NCI-H1417 treated with DMSO at 0.1 percent for 48 hours (cell line): ENCODE data around the gene CLMP.

Source experiments
- DNase-seq: peaks from one replicate; lab custom pipeline; 2025; lab: John Stamatoyannopoulos, UW

Gene CLMP

DNA sequence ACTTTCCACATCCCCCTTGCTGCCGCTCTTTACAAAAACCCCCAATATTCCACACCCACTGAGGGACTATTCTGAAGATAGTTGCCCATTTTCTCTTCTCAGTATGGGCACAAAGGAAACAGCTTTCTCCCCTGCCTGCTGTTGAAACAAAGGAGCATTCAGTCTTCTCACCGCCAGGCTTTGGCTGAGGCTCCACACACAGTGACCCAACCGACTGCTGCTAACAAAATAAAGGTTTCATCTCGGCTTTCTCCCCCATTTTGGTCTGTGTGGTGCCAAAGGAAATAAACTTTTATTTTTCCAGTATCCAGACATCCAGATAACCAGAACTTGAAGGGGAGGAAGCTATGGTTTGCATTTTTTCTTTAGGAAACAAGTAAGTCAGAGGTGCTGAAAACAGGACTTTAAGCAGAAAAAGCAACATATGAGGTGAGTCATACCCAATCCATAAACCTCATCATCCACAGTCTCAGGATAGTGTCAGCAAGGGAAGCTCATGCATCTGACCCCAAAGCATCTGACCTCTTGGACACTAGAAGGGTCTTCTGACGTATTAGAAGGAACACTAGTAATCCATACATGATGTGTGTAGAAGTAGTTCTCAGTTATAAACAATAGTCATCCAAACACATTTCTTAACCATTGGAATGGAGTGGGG lies 6.4 kb downstream of the CLMP start:
- no peak for DNase-seq

DNA sequence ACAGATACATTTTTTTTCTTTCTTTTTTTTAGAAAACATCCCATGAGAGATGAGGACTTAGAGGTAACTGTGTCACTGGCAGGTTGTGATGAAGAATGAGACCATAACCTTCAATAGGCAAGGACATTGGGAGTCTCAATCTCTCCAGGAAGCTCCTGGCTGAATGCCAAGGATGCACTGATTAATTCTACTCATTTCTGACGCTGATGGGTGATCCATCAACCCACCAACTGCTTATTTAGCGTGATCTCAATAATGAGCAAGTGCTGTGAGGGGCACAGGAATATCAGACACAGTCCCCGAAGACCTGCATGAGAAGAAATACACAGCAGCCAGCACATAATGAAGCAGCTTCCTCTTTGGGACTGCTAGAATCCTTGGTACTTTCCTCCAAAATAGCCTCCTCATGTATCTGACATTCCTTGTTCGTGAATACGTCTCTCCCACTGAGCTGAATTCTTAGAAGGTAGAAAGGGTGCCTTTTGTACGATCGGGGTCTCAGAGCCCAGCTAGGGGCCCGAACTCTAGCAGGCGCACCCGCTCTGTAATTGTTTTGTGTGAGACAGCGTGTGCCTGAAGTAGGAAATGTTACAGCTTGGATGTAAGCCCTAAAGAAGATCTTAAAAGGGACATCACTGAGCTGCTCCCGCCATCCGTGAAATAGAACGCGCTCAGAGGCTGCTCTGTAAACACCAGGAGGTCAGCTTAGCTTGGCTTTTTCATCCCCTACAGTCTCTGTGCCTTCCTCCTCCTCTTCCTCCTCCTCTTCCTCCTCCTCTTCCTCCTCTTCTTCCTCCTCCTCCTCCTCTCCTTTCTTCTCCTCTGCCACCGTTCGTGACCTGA lies 7.2 kb downstream of the CLMP start:
- no peak for DNase-seq

DNA sequence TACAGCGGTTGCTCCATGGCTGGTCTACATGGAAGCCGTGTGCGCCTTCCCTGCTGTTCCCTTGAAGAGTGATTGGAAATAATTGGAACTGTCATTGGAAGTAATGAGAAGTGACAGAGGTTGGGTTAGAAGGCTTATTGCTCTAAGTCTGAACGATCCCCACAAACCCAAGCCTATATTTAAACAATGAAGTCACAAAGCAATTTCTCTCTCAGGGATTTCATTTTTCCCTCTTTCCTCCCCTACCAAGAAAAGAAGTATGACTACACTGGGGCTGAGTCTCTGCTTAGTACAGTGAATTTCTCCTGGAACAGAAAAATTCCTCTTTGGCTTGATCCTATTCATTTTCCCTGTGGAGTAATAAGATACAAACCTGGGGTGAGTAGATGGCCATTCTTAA lies 7.8 kb downstream of the CLMP start:
- DNase-seq, result no peak

GRCh38 chr11:123186286-123186685 lies 8.8 kb downstream of the CLMP start:
- DNase-seq, result no peak

DNA sequence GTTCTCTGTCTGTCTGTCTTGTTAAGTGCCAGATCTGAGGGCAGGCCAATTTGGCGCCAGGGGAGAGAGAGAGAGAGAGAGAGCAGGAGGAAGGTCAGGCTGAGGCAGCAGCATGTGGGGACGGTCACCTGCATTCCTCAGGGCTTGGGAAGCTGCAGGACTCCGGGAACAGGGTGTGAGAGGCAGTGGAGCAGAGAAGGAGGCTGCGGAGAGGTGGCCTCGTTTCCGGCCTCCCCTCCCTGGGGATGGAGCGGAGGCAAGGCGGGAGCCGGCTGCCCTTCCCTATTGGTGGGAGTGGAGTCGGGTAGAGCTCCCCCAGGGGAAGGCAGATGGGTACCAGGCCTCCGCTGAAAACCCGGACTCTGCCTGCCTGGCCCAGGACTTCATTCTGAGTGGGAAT lies 9.7 kb downstream of the CLMP start:
- no peak for DNase-seq

DNA sequence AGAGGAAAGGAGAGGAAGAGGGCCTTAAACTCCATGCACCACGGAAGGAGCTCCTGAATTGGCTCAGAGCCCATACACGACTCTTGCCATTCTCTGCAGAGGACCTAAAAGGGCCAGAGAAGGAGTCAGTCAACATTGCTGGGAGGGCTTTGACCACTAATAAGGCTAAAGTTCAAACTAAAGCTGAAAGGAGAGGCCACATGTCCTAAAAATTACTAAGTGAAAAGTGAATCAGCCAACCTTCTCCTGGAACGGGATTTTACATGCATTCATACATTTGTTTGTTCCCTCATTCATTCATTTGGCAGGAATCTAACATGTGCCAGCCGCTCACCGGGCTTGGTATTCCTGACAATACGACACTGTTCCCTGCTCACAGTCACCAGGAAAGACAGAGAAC lies 10.5 kb downstream of the CLMP start:
- no peak for DNase-seq

- no peak for DNase-seq
Observed at GRCh38 chr11:123183391-123184099, 11.5 kb downstream of the CLMP start.

- no peak for DNase-seq
Observed at GRCh38 chr11:123181767-123182500, 13.1 kb downstream of the CLMP start.

DNA sequence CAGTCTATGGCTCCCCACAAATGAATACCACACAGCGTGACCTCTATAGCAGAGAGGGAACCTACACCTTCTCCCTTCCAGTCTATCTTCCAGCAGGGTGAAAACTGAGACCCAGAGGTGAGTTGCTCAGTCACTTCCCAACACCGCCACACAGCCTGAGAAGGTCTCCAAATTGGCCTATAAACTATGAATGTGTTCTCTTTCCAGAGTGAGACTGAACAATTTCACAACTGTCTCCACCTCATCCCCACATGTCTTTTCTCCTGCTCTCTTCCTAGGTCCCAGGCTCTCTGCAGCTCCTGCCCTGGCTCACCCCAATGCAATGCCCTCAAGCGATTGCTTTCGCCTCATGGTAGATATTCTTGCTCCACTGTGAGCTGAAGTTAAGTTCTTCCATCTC lies 14.0 kb downstream of the CLMP start:
- no peak for DNase-seq

DNA sequence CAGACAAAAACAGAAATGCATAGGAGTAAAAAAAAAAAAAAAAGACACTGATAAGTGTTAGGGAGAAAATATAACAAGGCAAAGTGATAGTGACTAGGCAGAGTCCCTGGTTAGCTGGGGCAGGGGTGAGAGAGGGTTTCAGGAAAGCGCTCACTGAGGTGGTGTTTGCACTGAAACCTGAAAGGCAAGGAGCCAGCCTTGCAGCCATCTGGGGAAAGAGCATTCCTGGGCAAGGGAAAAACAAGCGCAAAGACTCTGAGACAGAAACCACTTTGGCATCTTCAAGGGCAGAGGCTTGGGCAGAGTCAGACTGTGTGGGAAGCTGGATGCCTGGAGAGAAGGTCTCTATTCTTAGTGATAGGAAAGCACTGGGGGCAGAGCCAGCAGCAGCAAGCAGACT lies 14.5 kb downstream of the CLMP start:
- no peak for DNase-seq

DNA sequence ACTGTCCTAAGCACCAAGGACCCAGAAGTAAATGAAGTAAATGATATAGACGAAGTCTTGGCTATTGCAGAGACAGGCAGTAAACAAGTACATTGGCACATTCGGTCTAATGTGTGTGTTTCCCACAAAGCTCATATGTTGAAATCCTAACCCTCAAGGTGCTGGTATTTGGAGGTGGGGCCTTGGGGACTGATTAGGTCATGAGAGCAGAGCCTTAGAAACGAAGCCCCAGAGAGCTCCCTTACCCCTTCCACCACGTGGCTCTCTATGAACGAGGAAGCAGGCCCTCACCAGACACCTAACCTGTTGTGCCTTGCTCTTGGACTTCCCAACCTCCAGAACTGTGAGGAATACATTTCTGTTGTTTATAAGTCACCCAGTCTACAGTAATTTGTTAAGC lies 14.9 kb downstream of the CLMP start:
- no peak for DNase-seq

- no peak for DNase-seq
Observed at GRCh38 chr11:123179586-123179985, 15.5 kb downstream of the CLMP start.

GRCh38 chr11:123178186-123178585 lies 16.9 kb downstream of the CLMP start:
- DNase-seq, result no peak

DNA sequence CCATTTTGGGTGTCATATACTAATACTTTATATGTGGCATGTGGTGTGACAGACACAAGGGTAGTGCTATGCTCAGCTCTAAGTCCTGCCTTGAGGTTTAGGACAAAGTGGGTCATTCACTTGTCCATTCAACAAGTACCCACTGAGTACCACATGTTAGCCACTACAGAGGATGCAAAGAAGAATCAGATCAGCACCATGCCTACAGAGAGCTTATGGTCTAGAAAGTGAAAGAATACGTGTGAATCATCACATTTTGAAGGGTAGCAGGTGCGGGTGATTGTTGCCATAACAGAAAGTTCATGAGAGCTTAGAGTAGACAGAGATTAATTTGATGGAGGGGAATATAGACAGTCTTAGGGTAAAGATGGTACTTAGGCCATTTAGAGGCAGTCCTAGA lies 18.3 kb downstream of the CLMP start:
- no peak for DNase-seq

DNA sequence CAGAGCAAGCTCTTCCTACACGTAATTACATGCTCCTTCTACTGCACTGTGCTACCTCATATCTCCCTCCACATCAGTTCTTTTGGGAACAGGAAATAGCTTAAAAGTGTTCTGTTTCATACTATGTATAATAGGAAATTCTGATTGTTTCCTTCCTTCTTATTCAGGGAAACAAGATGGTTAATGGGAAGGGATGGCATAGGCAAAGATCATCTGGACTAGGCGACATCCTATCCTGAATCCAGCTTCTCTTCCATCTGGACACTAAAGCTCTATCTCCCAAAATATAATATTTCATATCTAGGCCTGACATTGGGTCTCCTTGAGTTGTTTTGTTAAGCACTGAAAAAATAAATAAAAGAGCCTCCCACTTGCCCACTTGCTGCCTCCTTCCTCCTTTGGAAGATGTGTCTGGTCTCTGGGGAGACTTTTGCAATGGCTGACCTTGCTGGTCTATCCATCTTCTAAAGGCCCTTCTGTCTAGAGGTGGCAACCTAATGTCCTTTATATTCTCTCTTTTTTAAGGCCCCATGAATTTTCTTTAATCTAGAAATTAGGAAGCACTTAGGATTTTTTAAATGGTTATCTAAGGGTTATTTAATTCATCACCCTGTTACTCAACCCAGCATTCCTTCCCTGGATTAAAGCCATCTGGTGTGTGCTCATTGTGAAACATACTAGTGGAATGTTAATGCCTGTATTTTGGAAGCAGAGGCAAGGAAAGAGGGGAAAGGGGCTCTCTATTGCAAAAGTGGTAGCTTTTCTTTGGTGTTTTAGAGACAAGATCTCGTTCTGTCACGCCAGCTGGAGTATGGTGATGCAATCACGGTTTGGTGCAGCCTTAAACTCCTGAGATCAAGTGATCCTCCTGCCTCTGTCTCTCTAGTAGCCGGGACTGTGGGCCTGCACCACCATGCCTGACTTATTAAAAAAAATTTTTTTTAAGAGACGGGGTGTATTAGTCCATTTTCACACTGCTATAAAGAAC lies 20.6 kb downstream of the CLMP start:
- no peak for DNase-seq

GRCh38 chr11:123173856-123174186 lies 21.2 kb downstream of the CLMP start:
- DNase-seq, result no peak

GRCh38 chr11:123173040-123173855 lies 21.8 kb downstream of the CLMP start:
- no peak for DNase-seq

GRCh38 chr11:123170929-123171328 lies 24.1 kb downstream of the CLMP start:
- DNase-seq, result no peak

- no peak for DNase-seq
Observed at GRCh38 chr11:123169821-123170220, 25.2 kb downstream of the CLMP start.

- DNase-seq, result no peak
Observed at GRCh38 chr11:123168955-123169484, 26.0 kb downstream of the CLMP start.
